Duodenal mucosa (tissue), 2 donors: ENCODE measurements around the gene CAVIN4.

Experiments used
- H3K27ac ChIP-seq: one replicate; pipeline ENCODE4 v1.7.0; 2013; ENCODE audit warnings: low read depth, low read length
- H3K27me3 ChIP-seq, 2 donors: one replicate each; pipeline ENCODE4 v1.7.0; 2013; ENCODE audit warnings: low read length in 2 of 2, control low read depth in 1 of 2; ENCODE audit not compliant: insufficient read depth in 2 of 2, control insufficient read depth in 1 of 2
- H3K36me3 ChIP-seq, 2 donors: one replicate each; pipeline ENCODE4 v1.7.0; 2013; ENCODE audit warnings: low read length in 2 of 2, control low read depth in 1 of 2; ENCODE audit not compliant: insufficient read depth in 2 of 2, control insufficient read depth in 1 of 2
- H3K4me1 ChIP-seq, 2 donors: one replicate each; pipeline ENCODE4 v1.7.0; 2013; ENCODE audit warnings: low read length in 2 of 2, control low read depth in 1 of 2; ENCODE audit not compliant: insufficient read depth in 2 of 2, control insufficient read depth in 1 of 2
- H3K4me3 ChIP-seq, 2 donors: one replicate each; pipeline ENCODE4 v1.7.0; 2013; ENCODE audit warnings: low read length in 2 of 2, low read depth in 1 of 2
- H3K9ac ChIP-seq, 2 donors: one replicate each; pipeline ENCODE4 v1.7.0; 2013; ENCODE audit warnings: low read length in 2 of 2, low read depth in 1 of 2
- H3K9me3 ChIP-seq, 2 donors: one replicate each; pipeline ENCODE4 v1.7.0; 2013; ENCODE audit warnings: low read length in 2 of 2, control low read depth in 1 of 2; ENCODE audit not compliant: control insufficient read depth in 1 of 2

Gene CAVIN4

GRCh38 chr9:100575006-100575405 lies 2.9 kb upstream of the CAVIN4 start:
- Histone ChIP-seq H3K27me3 (no peaks in the 10 kb centered on the region), H3K9me3 (no peaks in the 10 kb centered on the region), H3K4me3 (no peak overlapping the region), H3K4me1 (no peaks in the 10 kb centered on the region), H3K27ac (no peak overlapping the region), H3K9ac (no peak overlapping the region), H3K36me3 (no peaks in the 10 kb centered on the region)

GRCh38 chr9:100575765-100576386 lies 2.0 kb upstream of the CAVIN4 start:
- H3K4me3 ChIP-seq, result no peak overlapping the region
- H3K9me3 ChIP-seq, result no peaks in the 10 kb centered on the region
- no peaks in the 10 kb centered on the region for H3K36me3 ChIP-seq
- H3K9ac ChIP-seq, result no peak overlapping the region
- H3K4me1 ChIP-seq, result no peaks in the 10 kb centered on the region
- no peak overlapping the region for H3K27ac ChIP-seq
- no peaks in the 10 kb centered on the region for H3K27me3 ChIP-seq

- no peaks in the 10 kb centered on the region for H3K4me1 ChIP-seq
- no peaks in the 10 kb centered on the region for H3K27me3 ChIP-seq
- H3K9ac ChIP-seq, result no peak overlapping the region
- H3K36me3 ChIP-seq, result no peaks in the 10 kb centered on the region
- no peak overlapping the region for H3K4me3 ChIP-seq
- H3K27ac ChIP-seq, result no peak overlapping the region
- no peaks in the 10 kb centered on the region for H3K9me3 ChIP-seq
These were observed 731 bp downstream of the CAVIN4 start for GRCh38 chr9:100578610-100579009.

GRCh38 chr9:100579665-100580064 lies 1.8 kb downstream of the CAVIN4 start:
- H3K9me3 ChIP-seq, result no peaks in the 10 kb centered on the region
- no peaks in the 10 kb centered on the region for H3K36me3 ChIP-seq
- H3K27me3 ChIP-seq, result no peaks in the 10 kb centered on the region
- H3K9ac ChIP-seq, result no peak overlapping the region
- no peak overlapping the region for H3K27ac ChIP-seq
- no peak overlapping the region for H3K4me3 ChIP-seq
- no peaks in the 10 kb centered on the region for H3K4me1 ChIP-seq

- Histone ChIP-seq H3K9me3 (no peaks in the 10 kb centered on the region), H3K36me3 (no peaks in the 10 kb centered on the region), H3K4me1 (no peaks in the 10 kb centered on the region), H3K4me3 (no peak overlapping the region), H3K27ac (no peak overlapping the region), H3K9ac (no peak overlapping the region), H3K27me3 (no peaks in the 10 kb centered on the region)
These were observed 2.4 kb downstream of the CAVIN4 start for GRCh38 chr9:100580257-100580656.

GRCh38 chr9:100581081-100581480 lies 3.2 kb downstream of the CAVIN4 start:
- H3K27ac ChIP-seq, result no peak overlapping the region
- no peak overlapping the region for H3K4me3 ChIP-seq
- no peaks in the 10 kb centered on the region for H3K27me3 ChIP-seq
- no peaks in the 10 kb centered on the region for H3K4me1 ChIP-seq
- H3K9me3 ChIP-seq, result no peaks in the 10 kb centered on the region
- H3K36me3 ChIP-seq, result no peaks in the 10 kb centered on the region
- H3K9ac ChIP-seq, result no peak overlapping the region

- no peaks in the 10 kb centered on the region for H3K9me3 ChIP-seq
- no peaks in the 10 kb centered on the region for H3K36me3 ChIP-seq
- H3K27ac ChIP-seq, result no peak overlapping the region
These were observed 3.8 kb downstream of the CAVIN4 start for GRCh38 chr9:100581661-100582060.

GRCh38 chr9:100583014-100583802 lies 5.3 kb downstream of the CAVIN4 start:
- Histone ChIP-seq H3K27me3 (no peaks in the 10 kb centered on the region), H3K4me3 (no peak overlapping the region), H3K4me1 (no peaks in the 10 kb centered on the region), H3K9me3 (no peaks in the 10 kb centered on the region), H3K36me3 (no peaks in the 10 kb centered on the region), H3K27ac (no peak overlapping the region), H3K9ac (no peak overlapping the region)

More at GRCh38 chr9:100581661-100582060, 3.8 kb downstream of the CAVIN4 start:
- Histone ChIP-seq H3K9ac (no peak overlapping the region), H3K4me3 (no peak overlapping the region), H3K4me1 (no peaks in the 10 kb centered on the region), H3K27me3 (no peaks in the 10 kb centered on the region)

GRCh38 chr9:100584951-100585350 lies 7.1 kb downstream of the CAVIN4 start:
- Histone ChIP-seq H3K4me3 (no peak overlapping the region), H3K27me3 (no peaks in the 10 kb centered on the region), H3K36me3 (no peaks in the 10 kb centered on the region), H3K27ac (no peak overlapping the region), H3K9me3 (no peaks in the 10 kb centered on the region), H3K9ac (no peak overlapping the region), H3K4me1 (no peaks in the 10 kb centered on the region)

GRCh38 chr9:100586093-100586492 lies 8.2 kb downstream of the CAVIN4 start:
- Histone ChIP-seq H3K9ac (no peak overlapping the region), H3K4me3 (no peak overlapping the region), H3K27ac (no peak overlapping the region), H3K36me3 (no peaks in the 10 kb centered on the region), H3K9me3 (no peaks in the 10 kb centered on the region), H3K4me1 (no peaks in the 10 kb centered on the region), H3K27me3 (no peaks in the 10 kb centered on the region)
